Neural cell (in vitro differentiated cells): ENCODE data around the gene BACE1-AS. TPM values are rescaled to one million over a fixed set of nuclear protein-coding genes. Genes with fewer than 3 reads are reported as not detected.

Source experiments
- H2AFZ ChIP-seq: fragments of 200-600, 300-800 bp; sonication (generic), shearing (Covaris generic); 2 replicates; pipeline ENCODE4 v1.6.0; 2014; ENCODE audit warnings: low read depth, mild to moderate bottlenecking, antibody characterized with exemption, low read length, moderate library complexity
- H3F3A ChIP-seq: fragments of 200-600 bp; shearing (Covaris generic); 2 replicates; pipeline ENCODE4 v1.6.1; 2016; ENCODE audit warnings: mild to moderate bottlenecking, moderate library complexity, mixed read lengths, antibody characterized with exemption, low read length; ENCODE audit not compliant: insufficient read depth, poor library complexity, severe bottlenecking
- H3K27ac ChIP-seq: fragments of 200-600, 300-800 bp; sonication (generic), shearing (Covaris generic); 2 replicates; pipeline ENCODE4 v1.5.1; 2014; ENCODE audit warnings: mild to moderate bottlenecking, low read length, moderate library complexity
- H3K27me3 ChIP-seq: fragments of 300-800, 200-600 bp; sonication (generic), shearing (Covaris generic); 2 replicates; pipeline ENCODE4 v1.6.0; 2014; ENCODE audit warnings: mild to moderate bottlenecking, low read depth, low read length, moderate library complexity; ENCODE audit not compliant: insufficient read depth
- H3K36me3 ChIP-seq: fragments of 300-800, 200-600 bp; sonication (generic), shearing (Covaris generic); 2 replicates; pipeline ENCODE4 v1.5.1; 2014; ENCODE audit warnings: mild to moderate bottlenecking, antibody characterized with exemption, low read length, moderate library complexity; ENCODE audit not compliant: insufficient read depth
- H3K4me2 ChIP-seq: fragments of 300-800, 200-600 bp; sonication (generic), shearing (Covaris generic); 2 replicates; pipeline ENCODE4 v1.6.0; 2014; ENCODE audit warnings: mild to moderate bottlenecking, low read length
- H3K4me3 ChIP-seq: fragments of 300-800, 200-600 bp; sonication (generic), shearing (Covaris generic); 2 replicates; pipeline ENCODE4 v1.5.1; 2014; ENCODE audit warnings: mild to moderate bottlenecking, low read length, moderate library complexity
- H3K79me2 ChIP-seq: fragments of 200-600 bp; shearing (Covaris generic); replicated peaks from 2 replicates; pipeline ENCODE4 v1.6.0; 2014; ENCODE audit warnings: mild to moderate bottlenecking, low read length, moderate library complexity; ENCODE audit not compliant: insufficient read depth
- H3K9ac ChIP-seq: fragments of 300-800, 200-600 bp; sonication (generic), shearing (Covaris generic); 2 replicates; pipeline ENCODE4 v1.6.1; 2016; ENCODE audit warnings: mild to moderate bottlenecking, low read length, mixed read lengths
- H3K9me2 ChIP-seq: fragments of 200-600 bp; shearing (Covaris generic); 2 replicates; pipeline ENCODE4 v1.6.1; 2016; ENCODE audit warnings: mild to moderate bottlenecking, low read length, mixed read lengths; ENCODE audit not compliant: insufficient read depth
- H3K9me3 ChIP-seq: fragments of 200-600, 300-800 bp; sonication (generic), shearing (Covaris generic); 2 replicates; pipeline ENCODE4 v1.6.1; 2016; ENCODE audit warnings: mild to moderate bottlenecking, mixed run types, low read length, moderate library complexity, mixed read lengths
- H4K20me1 ChIP-seq: fragments of 200-600 bp; shearing (Covaris generic); 2 replicates; pipeline ENCODE4 v1.6.1; 2016; ENCODE audit warnings: mild to moderate bottlenecking, mixed run types; ENCODE audit not compliant: insufficient read depth
- EP300 ChIP-seq: fragments of 450-650 bp; conservative IDR thresholded peaks from 2 replicates; pipeline ENCODE4 v1.6.1; 2014; ENCODE audit warnings: antibody characterized with exemption, mild to moderate bottlenecking, moderate library complexity; ENCODE audit not compliant: poor library complexity, severe bottlenecking
- EZH2 ChIP-seq: fragments of 200-600, 300-800 bp; shearing (Covaris generic), sonication (generic); IDR thresholded peaks from 2 replicates; pipeline ENCODE4 v1.6.1; 2014; ENCODE audit warnings: antibody characterized with exemption, low read length, borderline replicate concordance, mild to moderate bottlenecking; ENCODE audit not compliant: insufficient read depth, poor library complexity, severe bottlenecking
- MXI1 ChIP-seq: fragments of 450-650 bp; conservative IDR thresholded peaks from 2 replicates; pipeline ENCODE4 v1.6.1; 2014; ENCODE audit warnings: antibody characterized with exemption, mild to moderate bottlenecking; ENCODE audit not compliant: poor library complexity, severe bottlenecking
- POLR2AphosphoS5 ChIP-seq: IDR thresholded peaks from 2 replicates; pipeline ENCODE4 v1.6.1; 2012
- RAD21 ChIP-seq: fragments of 450-650 bp; conservative IDR thresholded peaks from 2 replicates; pipeline ENCODE4 v1.6.1; 2014; ENCODE audit warnings: antibody characterized with exemption, mild to moderate bottlenecking, moderate library complexity
- SMC3 ChIP-seq: fragments of 450-650 bp; conservative IDR thresholded peaks from 2 replicates; pipeline ENCODE4 v1.6.1; 2014; ENCODE audit warnings: antibody characterized with exemption, mild to moderate bottlenecking, moderate library complexity; ENCODE audit not compliant: poor library complexity
- TAF1 ChIP-seq: IDR thresholded peaks from 2 replicates; pipeline ENCODE4 v1.6.1; 2012; ENCODE audit warnings: low read depth
- polyA minus RNA-seq: library from RNA; depleted of rRNA, polyadenylated mRNA; stranded (reverse); fragments of >200 nt; gene quantifications from 2 replicates; pipeline ENCODE4 v1.2.3, GENCODE V29; 2014
- polyA plus RNA-seq: library from polyadenylated mRNA; depleted of rRNA; stranded (reverse); fragments of >200 nt; gene quantifications from 2 replicates; pipeline ENCODE4 v1.2.3, GENCODE V29; 2014
- TF ChIP-seq, protein P1 (sequence below): fragments of 450-650 bp; IDR thresholded peaks from 2 replicates; pipeline ENCODE4 v1.5.1; 2014; ENCODE audit warnings: antibody characterized with exemption, mild to moderate bottlenecking, moderate library complexity; ENCODE audit not compliant: poor library complexity, severe bottlenecking
- TF ChIP-seq, protein P2 (sequence below): IDR thresholded peaks from 2 replicates; pipeline ENCODE4 v1.6.1; 2012; ENCODE audit warnings: borderline replicate concordance

The BACE1-AS gene
- polyA plus RNA-seq (3.8 and 5.0 TPM in 2 replicates), polyA minus RNA-seq (11.9 and 16.2 TPM in 2 replicates)

DNA sequence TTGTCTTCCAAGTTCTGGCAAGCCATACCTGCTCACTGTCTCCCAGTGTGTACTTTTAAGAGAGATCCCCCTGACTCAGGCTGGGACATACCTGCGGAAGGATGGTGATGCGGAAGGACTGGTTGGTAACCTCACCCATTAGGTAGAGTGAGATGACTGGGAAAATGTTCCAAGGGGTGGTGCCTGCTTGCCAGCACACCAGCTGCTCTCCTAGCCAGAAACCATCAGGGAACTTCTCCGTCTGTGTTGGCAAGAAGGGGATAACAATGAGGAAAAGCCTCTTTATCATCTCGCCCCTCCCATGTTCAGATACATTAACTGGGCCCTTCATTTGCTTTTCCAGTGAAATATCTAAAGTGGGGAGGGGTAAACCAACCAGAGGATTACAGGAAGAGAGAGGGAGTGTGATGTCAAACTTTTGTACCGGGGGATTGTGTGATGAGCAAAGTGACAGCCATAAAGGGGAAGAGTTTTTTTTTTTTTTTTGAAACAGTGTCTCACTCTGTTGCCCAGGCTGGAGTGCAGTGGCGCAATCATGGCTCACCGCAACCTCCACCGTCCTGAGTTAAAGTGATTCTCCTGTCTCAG lies at the start of gene BACE1-AS:
TSS of gene BACE1-AS (plus strand) at position 538 of the 588 bp plus-strand sequence.
- Histone ChIP-seq H3K9ac (no peak within 1 kb of the TSS), H3K4me2 (no peak within 1 kb of the TSS), H2AFZ (no peak within 1 kb of the TSS), H3K9me3 (no peaks in the 10 kb centered on the region), H3K36me3 (no peaks in the 10 kb centered on the region), H3K27ac (no peak within 1 kb of the TSS), H3K27me3 (no peaks in the 10 kb centered on the region), H3F3A (no peaks in the 10 kb centered on the region), H3K79me2 (no peaks in the 10 kb centered on the region), H4K20me1 (no peaks in the 10 kb centered on the region), H3K4me3 (no peak within 1 kb of the TSS), H3K9me2 (no peaks in the 10 kb centered on the region)
- TF ChIP-seq POLR2AphosphoS5: no peak
- TF ChIP-seq EZH2: no peak
- TF ChIP-seq EP300: no peak
- TF ChIP-seq, protein P1, sequence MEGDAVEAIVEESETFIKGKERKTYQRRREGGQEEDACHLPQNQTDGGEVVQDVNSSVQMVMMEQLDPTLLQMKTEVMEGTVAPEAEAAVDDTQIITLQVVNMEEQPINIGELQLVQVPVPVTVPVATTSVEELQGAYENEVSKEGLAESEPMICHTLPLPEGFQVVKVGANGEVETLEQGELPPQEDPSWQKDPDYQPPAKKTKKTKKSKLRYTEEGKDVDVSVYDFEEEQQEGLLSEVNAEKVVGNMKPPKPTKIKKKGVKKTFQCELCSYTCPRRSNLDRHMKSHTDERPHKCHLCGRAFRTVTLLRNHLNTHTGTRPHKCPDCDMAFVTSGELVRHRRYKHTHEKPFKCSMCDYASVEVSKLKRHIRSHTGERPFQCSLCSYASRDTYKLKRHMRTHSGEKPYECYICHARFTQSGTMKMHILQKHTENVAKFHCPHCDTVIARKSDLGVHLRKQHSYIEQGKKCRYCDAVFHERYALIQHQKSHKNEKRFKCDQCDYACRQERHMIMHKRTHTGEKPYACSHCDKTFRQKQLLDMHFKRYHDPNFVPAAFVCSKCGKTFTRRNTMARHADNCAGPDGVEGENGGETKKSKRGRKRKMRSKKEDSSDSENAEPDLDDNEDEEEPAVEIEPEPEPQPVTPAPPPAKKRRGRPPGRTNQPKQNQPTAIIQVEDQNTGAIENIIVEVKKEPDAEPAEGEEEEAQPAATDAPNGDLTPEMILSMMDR: no peak
- TF ChIP-seq MXI1: no peak
- TF ChIP-seq TAF1: no peak
- TF ChIP-seq SMC3: no peak
- TF ChIP-seq RAD21: no peak
- TF ChIP-seq, protein P2, sequence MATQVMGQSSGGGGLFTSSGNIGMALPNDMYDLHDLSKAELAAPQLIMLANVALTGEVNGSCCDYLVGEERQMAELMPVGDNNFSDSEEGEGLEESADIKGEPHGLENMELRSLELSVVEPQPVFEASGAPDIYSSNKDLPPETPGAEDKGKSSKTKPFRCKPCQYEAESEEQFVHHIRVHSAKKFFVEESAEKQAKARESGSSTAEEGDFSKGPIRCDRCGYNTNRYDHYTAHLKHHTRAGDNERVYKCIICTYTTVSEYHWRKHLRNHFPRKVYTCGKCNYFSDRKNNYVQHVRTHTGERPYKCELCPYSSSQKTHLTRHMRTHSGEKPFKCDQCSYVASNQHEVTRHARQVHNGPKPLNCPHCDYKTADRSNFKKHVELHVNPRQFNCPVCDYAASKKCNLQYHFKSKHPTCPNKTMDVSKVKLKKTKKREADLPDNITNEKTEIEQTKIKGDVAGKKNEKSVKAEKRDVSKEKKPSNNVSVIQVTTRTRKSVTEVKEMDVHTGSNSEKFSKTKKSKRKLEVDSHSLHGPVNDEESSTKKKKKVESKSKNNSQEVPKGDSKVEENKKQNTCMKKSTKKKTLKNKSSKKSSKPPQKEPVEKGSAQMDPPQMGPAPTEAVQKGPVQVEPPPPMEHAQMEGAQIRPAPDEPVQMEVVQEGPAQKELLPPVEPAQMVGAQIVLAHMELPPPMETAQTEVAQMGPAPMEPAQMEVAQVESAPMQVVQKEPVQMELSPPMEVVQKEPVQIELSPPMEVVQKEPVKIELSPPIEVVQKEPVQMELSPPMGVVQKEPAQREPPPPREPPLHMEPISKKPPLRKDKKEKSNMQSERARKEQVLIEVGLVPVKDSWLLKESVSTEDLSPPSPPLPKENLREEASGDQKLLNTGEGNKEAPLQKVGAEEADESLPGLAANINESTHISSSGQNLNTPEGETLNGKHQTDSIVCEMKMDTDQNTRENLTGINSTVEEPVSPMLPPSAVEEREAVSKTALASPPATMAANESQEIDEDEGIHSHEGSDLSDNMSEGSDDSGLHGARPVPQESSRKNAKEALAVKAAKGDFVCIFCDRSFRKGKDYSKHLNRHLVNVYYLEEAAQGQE: no peak

DNA sequence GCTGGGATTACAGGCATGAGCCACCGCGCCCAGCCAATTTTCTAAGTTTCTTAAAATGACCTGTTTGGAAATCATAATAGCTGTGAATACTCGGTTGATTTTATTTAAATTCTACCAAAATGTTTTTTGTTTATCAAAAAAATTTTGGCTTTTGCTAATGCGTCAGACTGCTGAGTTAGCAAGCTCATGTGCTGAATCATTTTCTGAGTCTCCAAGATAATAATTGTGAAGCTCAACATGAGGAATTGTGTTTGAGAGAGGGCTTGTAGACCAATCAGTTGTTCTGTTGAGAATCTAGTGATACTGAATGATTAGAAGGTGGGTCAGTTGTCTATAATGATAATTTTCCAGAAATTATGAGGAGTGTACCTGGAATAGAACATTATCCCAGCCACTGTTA lies 42.8 kb upstream of the BACE1-AS start:
- Histone ChIP-seq H3K4me3 (no peak overlapping the region), H3K9me2 (no peaks in the 10 kb centered on the region), H3K9me3 (no peaks in the 10 kb centered on the region), H3K27ac (no peak overlapping the region), H3K79me2 (no peaks in the 10 kb centered on the region), H3F3A (no peaks in the 10 kb centered on the region), H3K9ac (no peak overlapping the region), H2AFZ (no peak overlapping the region), H3K27me3 (no peaks in the 10 kb centered on the region), H3K36me3 (peaks cover 13% of the 10 kb centered on the region), H3K4me2 (no peak overlapping the region), H4K20me1 (no peaks in the 10 kb centered on the region)
- TF ChIP-seq, protein P1: no peak
- TF ChIP-seq RAD21: no peak
- TF ChIP-seq POLR2AphosphoS5: no peak
- no peak for TF ChIP-seq SMC3
- TF ChIP-seq MXI1: no peak
- TF ChIP-seq EZH2: no peak
- TF ChIP-seq EP300: no peak
- TF ChIP-seq TAF1: no peak
- TF ChIP-seq, protein P2: no peak
